ENCODE measurements around the gene BCL2L11. TPM values are rescaled to one million over a fixed set of nuclear protein-coding genes. Genes with fewer than 3 reads are reported as not detected.

BCL2L11 gene
- total and polyA plus RNA-seq, 9 of the 15 experiments (the other 6 are each of a cell fraction or from before 2014, with no cell fraction given), result 2.2 to 18.8 (median 5.0) TPM

- TF ChIP-seq TAF9B (IDR thresholded peaks at IDR 0.05; ENCODE audit: partially characterized antibody), result no peak
- TF ChIP-seq MIER1 (IDR thresholded peaks at IDR 0.05; ENCODE audit: low read depth), result no peak
- no peak for TF ChIP-seq CC2D1A (IDR thresholded peaks at IDR 0.05)
- TF ChIP-seq ZNF134 (CRISPR knock-in tag; conservative IDR thresholded peaks at IDR 0.05), result no peak
- no peak for TF ChIP-seq ZNF146 (CRISPR knock-in tag; IDR thresholded peaks at IDR 0.05; ENCODE audit: unreplicated experiment)
- peak; percentile 81 for TF ChIP-seq FOSL1 (tag; conservative IDR thresholded peaks at IDR 0.05)
- TF ChIP-seq ATF3 (IDR thresholded peaks at IDR 0.05), result peak; percentile 87
- TF ChIP-seq ATF3 (CRISPR knock-in tag; conservative IDR thresholded peaks at IDR 0.05), result no peak
- TF ChIP-seq ATF4 (CRISPR knock-in tag; IDR thresholded peaks at IDR 0.05), result peak; percentile 54; the same call in 1 of the 2 replicates
- no peak for TF ChIP-seq MCM2 (IDR thresholded peaks at IDR 0.05; ENCODE audit: low read depth)
- no peak for TF ChIP-seq HMBOX1 (IDR thresholded peaks at IDR 0.05)
- TF ChIP-seq KLF13 (tag; IDR thresholded peaks at IDR 0.05; ENCODE audit: borderline replicate concordance, low read depth), result no peak
- no peak for TF ChIP-seq PPARD (CRISPR knock-in tag; IDR thresholded peaks at IDR 0.05)
- TF ChIP-seq CREB5 (CRISPR knock-in tag; IDR thresholded peaks at IDR 0.05), result no peak
- TF ChIP-seq GATAD2B (IDR thresholded peaks at IDR 0.05; ENCODE audit: borderline replicate concordance), result no peak
- TF ChIP-seq MECOM (CRISPR knock-in tag; IDR thresholded peaks at IDR 0.05), result peak; percentile 53; the same call in 1 of the 2 replicates
- no peak for TF ChIP-seq CLOCK (CRISPR knock-in tag; IDR thresholded peaks at IDR 0.05; ENCODE audit: borderline replicate concordance)
- no peak for TF ChIP-seq ATF6 (CRISPR knock-in tag; IDR thresholded peaks at IDR 0.05)
- peak; percentile 87 for TF ChIP-seq MEIS2 (IDR thresholded peaks at IDR 0.05; ENCODE audit: partially characterized antibody)
- TF ChIP-seq ZNF384 (IDR thresholded peaks at IDR 0.05; ENCODE audit: low read depth, low read length), result no peak
These were observed 19.9 kb upstream of the BCL2L11 start (continued) for GRCh38 chr2:111100765-111101162.
